Gastroesophageal sphincter (tissue), 3 donors: ENCODE results near the gene DNTTIP2.

Source experiments
- EP300 ChIP-seq: sonication (generic); formaldehyde crosslinking; IDR thresholded peaks from one replicate; pipeline ENCODE4 v1.6.1; 2017; ENCODE audit warnings: antibody characterized with exemption, mild to moderate bottlenecking
- POLR2A ChIP-seq, 2 donors: fragments of 450-650 bp; IDR thresholded peaks; one replicate each; pipeline ENCODE4 v1.6.1; 2017; ENCODE audit warnings: antibody characterized with exemption in 2 of 2, mild to moderate bottlenecking in 2 of 2, moderate library complexity in 1 of 2
- TF ChIP-seq, protein P1 (sequence below), 4 experiments: fragments of 200-600 bp in 2 of 4; fragments of 450-650 bp in 2 of 4; sonication (generic) in 1 of 4; IDR thresholded peaks; one replicate each; pipeline ENCODE4 v1.5.1; 2017 to 2019; ENCODE audit warnings: antibody characterized with exemption in 4 of 4, mild to moderate bottlenecking in 2 of 4, moderate library complexity in 2 of 4

DNA sequence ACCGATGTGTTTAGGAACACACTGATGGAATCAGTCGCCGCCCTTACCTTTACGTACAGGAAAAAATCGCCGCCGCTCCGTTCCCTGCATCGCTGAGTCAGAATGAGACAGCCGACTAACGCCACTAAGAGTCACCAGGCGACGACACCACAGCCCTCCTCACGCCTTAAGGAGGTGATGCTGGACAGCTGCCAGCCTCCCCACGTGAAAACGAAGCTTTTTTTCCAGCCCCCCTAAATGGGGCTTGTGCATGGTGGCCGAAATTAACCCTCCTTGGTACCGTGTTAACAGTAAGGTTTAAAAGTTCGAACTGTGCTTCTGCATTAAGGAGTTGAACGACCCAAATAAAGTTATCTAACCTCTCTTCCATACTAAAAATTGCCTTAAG, 511 bp downstream of the DNTTIP2 start:
- TF ChIP-seq, protein P1, sequence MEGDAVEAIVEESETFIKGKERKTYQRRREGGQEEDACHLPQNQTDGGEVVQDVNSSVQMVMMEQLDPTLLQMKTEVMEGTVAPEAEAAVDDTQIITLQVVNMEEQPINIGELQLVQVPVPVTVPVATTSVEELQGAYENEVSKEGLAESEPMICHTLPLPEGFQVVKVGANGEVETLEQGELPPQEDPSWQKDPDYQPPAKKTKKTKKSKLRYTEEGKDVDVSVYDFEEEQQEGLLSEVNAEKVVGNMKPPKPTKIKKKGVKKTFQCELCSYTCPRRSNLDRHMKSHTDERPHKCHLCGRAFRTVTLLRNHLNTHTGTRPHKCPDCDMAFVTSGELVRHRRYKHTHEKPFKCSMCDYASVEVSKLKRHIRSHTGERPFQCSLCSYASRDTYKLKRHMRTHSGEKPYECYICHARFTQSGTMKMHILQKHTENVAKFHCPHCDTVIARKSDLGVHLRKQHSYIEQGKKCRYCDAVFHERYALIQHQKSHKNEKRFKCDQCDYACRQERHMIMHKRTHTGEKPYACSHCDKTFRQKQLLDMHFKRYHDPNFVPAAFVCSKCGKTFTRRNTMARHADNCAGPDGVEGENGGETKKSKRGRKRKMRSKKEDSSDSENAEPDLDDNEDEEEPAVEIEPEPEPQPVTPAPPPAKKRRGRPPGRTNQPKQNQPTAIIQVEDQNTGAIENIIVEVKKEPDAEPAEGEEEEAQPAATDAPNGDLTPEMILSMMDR (IDR thresholded peaks at IDR 0.05) = no peak
- TF ChIP-seq POLR2A (IDR thresholded peaks at IDR 0.05) (no peak), EP300 (no peak)
